ENCODE results near the gene RNU1-4.
A peak's percentile ranks its signal among the peaks of the same experiment; 100 is the strongest.
"Not testable (repeated sequence)": the region's sequence is repeated elsewhere in the genome, so short reads cannot be mapped to it uniquely, and the experiment has no call there.

RNU1-4 gene

DNA sequence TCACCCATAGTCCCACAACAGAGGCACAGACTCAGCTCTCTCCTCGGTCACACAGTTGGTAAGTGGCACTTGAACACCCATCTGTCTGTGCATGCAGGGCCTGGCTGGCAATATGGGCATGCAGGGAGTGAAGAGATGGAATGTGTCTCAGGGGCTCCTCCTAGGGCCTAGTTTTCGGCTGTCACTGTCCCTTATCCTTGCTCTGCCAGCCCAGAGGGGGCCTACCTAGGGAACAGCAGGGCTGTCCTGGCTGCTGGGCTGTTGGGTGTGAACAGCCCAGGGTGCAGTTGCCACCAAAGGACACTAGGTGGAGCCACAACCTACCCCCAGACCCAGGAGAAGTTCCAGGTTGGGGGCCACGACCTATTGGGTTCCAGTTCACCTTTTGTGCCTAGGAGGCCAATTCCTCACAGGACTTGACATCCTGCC, 30.6 kb upstream of the RNU1-4 start:
- peak in 1 of 4 experiments; percentile 33 for DNase-seq

- DNase-seq: not testable (repeated sequence)
Observed at GRCh38 chr1:16710618-16711017, 29.7 kb upstream of the RNU1-4 start.

GRCh38 chr1:16712131-16712530, 28.2 kb upstream of the RNU1-4 start:
- DNase-seq: not testable (repeated sequence)

DNA sequence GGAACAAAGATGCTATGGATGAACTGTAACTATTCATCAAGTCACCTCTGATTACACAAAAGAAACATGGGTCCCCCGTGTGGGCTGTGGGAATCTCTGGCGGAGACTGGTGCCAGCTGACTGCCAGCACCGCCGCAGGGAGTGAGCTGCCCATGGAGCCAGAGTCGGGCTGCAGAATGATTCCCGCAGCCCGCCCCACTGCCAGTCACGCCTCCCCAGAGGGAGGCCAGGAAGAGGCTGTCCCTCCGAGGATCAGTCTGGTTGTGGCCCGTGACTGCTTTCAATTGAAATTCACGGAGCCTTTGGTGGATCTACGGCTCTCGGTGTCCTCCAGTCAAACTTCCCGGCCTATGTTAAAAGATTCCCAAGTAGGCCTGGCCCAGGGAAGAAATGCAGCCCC, 27.7 kb upstream of the RNU1-4 start:
- not testable (repeated sequence) for DNase-seq

GRCh38 chr1:16712984-16713383, 27.3 kb upstream of the RNU1-4 start:
- not testable (repeated sequence) for DNase-seq

- DNase-seq: not testable (repeated sequence)
Observed at GRCh38 chr1:16713480-16713879, 26.8 kb upstream of the RNU1-4 start.

DNA sequence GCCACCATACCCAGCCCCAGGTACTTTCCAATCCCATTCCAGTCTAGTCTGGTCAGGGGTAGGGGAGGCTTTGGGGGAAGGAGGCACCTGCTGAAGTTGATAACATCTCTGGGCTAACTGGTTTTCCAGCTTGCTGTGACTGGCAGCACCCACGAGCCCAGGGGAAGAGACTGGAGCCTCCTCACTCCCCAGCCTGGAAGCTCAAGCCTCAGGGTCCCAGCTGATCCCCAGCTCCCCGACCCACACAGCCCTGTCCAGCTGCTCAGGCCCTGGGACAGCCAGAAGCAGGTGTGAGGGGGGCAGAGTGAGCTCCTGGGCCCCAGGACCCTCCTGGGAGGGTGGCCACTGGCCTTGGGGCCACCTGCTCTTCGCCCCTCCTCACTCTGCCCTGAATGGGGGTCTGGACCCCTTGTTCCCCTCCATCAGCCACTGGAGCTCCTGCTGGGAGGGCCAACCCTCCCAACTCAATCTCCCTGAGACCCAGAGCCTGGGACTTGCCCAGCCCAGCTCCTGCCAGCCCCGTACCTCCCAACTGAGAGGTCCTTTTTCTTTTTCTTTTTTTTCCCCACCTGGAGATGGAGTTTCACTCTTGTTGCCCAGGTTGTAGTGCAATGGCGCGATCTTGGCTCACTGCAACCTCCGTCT, 23.5 kb upstream of the RNU1-4 start:
- DNase-seq: no peak

DNA sequence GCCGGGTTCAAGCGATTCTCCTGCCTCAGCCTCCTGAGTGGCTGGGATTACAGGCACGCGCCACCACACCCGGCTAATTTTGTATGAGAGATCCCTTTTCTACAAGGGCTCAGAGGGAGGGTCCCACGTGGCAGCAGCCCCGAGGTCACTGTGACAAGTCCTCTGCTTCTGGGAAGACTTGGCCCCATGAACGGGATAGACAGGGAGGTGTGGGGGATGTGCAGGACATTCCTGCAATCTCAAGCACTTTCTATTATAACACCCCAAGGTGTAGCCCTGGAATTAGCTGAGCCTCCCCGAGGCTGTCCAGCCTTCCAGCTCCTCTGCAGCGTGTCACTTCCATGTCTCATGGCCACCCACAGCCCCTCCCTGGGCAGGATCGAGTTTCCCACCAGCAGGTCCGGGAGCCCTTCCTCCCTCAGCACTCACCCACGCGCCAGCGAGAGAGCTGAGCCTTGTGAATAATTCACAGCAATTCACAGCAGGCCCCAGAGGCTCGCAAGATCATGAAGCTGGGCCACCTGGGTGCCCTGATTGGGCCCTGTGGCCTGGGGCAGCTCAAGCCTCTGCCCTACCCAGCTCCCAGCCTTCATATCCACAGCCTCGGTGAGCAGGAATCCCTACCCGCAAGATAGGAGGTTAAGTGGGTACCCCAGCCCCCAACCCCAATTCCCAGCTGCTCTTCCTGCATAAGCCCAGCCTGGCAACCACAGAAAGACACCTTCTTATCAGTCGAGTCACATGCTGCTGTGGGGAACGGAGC, 22.8 kb upstream of the RNU1-4 start:
- no peak for DNase-seq

GRCh38 chr1:16718099-16718907, 22.0 kb upstream of the RNU1-4 start:
- DNase-seq: not testable (repeated sequence)

DNA sequence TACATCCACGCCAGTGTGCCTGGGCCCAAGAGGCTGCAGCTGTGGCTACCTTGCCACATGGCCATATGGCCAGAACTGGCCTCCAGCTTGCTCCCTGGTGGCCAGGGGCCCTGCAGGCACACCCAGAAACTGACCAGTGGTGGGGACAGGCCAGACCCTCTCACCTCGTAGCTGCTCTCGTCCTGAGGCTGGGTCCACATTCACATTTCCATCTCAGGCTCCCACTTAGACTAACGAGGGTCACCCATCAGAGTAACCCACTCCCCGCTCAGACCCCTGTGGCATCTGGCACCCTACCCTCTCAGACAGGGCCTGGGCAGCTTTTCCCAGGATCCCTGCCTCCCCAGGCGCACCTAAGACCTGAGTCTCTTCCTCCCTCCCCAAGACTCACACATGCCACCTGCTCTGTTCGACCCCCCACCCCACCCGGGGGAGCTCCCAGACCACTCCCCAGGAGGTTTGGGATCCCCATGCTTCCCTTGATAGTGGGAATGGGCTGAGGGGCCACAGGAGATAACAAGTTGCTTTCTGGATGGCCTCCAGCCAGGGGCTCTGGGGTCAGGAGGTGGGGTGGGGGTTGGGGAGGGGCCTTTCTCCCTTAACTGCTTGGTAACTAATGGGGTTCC, 21.3 kb upstream of the RNU1-4 start:
- no peak for DNase-seq

GRCh38 chr1:16719571-16720350, 20.6 kb upstream of the RNU1-4 start:
- no peak for DNase-seq

- DNase-seq: no peak
Observed at GRCh38 chr1:16720351-16721223, 19.7 kb upstream of the RNU1-4 start.

- no peak for DNase-seq
Observed at GRCh38 chr1:16721871-16722641, 18.3 kb upstream of the RNU1-4 start.

DNA sequence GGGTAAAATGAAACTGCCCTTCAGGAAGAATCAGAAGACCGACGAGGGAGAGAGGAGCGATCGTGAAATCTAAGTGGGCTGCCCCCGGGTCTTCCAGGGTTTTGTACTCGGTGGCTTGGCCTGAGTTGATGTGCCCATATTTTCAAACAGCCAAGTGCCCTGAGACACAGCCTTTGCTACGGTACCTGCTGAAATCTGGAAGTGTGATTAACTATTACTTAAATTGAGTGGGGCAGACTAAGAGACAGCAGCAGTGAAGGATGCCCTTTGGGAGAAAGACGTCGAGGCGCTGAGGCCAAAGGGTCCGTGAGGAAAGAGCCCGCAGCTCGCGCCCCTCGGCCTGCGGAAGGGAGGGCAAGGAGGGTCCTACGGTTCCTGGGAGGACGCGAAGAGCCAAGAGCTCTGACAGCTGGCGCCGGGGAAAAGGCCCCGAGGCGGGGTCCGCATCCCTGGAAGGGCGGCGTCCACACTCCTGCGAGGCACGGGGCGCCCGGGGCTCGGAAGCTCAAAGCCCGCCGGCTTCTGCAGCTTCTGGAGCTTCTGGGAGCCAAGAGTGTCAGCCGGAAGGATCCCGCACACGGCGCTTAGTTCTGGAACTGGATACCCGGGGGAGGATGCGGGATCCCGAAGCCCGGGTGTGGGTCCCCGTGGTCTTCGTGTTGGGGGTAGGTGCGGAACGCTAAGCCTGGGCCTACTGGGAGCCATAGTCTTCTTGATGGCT, 15.4 kb upstream of the RNU1-4 start:
- no peak for DNase-seq

DNA sequence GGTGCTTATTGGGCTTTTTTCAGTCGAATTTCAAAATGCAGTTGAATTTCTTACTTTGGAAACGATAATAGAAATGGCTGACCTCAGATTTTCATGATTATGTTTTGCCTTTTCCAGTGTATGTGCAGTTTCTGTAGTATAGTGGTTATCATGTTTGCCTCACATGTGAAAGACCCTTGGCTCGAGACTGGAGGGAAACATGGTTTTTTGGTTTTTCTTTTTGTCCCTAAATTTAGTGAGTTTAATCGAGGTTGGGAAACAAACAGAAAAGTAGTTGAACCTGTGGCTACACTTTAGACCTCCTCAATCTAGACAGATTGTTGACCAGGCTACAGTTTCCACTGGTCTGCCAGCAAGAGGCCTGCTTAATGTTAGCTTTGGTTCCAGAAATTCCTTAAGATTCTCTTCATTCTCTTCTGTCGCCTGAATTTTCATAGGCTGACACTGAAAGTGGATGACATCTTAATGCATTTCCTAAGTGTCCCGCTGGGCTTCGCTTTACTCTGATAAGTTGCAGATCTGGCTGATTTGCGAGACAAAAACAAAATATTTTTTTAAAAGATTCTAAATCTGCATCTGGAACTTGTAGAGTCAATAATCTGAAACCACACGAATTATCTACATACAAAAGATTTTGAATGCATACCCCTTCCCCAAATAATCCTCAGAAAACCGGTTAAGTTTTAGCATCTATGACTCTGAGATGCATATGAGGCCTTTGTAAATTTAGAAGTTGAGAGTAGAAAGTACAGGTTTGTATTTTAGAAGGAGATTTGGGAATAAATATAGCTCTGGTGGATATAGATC, 14.7 kb upstream of the RNU1-4 start:
- DNase-seq: not testable (repeated sequence)

DNA sequence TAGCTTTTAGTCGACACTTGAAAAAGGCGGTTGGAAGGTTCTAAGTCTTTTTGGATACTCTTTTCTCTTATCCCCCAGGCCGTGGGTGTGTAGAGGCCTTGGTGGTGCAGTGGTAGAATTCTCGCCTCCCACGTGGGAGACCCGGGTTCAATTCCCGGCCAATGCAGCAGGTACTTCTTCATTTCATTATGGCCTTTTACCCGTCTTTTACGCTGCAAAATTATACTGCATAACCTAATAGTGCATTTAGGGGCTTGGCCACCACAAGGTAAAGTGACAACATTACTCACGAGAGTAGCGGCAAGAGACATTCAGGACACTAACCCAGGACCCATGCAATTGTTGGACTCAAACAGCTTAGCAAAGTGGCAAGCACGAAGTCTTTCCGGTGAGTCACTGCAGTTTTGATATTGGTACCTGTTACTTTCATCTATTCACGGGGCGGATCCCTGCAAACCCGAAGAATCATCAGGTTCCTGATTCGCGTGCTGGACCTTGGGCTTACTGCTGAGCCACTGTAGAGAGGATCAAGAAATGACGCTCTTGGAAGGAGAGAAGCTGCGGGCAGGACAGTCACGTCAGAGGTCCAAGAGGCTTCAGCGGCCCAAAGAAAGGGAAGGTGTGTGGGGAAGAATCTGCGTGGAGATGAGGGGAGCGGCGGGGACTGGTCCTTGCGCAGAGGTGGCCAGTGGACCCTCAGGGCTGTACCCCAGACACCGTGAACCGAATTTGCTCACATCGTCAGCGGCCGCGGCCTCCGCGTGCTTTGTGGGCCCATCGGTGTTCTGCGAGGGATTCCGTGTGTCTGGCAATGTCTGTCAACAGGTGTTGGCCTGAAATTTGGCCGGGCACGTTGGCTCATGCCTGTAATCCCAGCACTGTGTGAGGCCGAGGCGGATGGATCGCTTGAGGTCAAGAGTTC, 12.9 kb upstream of the RNU1-4 start:
- no peak for DNase-seq

DNA sequence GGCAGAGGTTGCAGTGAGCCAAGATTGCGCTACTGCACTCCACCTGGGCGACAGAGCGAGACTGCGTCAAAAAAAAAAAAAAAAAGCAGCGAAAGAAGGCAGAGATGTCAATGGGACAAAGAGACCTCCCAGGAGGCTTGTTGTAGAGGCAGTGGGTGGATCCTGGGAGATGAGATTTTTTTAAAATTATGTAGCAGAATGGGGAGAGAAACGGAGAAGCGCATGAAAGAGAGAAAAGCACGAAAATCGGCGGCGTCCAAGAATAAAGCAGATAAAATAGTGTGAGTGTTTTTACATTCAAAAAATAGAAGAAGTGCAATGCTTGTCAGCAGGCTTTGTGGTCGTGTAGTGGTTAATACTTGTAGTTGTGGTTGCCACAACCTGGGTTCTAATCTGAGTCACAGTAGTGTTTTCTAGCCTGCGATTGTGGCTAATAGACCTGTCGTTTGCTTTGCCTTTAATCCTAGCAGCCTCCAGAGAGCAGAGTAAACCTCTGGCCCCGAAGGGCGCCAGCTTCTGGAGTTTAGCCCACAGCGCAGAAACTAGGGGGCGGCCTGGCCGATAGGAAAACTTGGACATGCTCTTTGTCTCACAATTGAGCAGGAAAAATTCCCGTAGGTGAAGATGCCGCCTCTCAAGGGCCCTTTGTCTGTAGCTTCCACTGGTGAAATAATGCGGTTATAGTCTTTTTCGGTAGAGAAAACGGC, 11.9 kb upstream of the RNU1-4 start:
- DNase-seq: not testable (repeated sequence)

All from activated naive CD4-positive, alpha-beta T cell (primary cell).